Smooth muscle cell (in vitro differentiated cells): ENCODE data around the gene DUSP6. TPM values are rescaled to one million over a fixed set of nuclear protein-coding genes. Genes with fewer than 3 reads are reported as not detected.

ENCODE experiments used
- DNase-seq: peaks from one replicate; lab custom pipeline; 2025; ENCODE audit not compliant: unreplicated experiment; lab: John Stamatoyannopoulos, UW
- H2AFZ ChIP-seq: fragments of 200-600 bp; sonication (generic); 2 replicates; pipeline ENCODE4 v1.6.0; 2016; ENCODE audit warnings: antibody characterized with exemption, low read depth, mild to moderate bottlenecking
- H3F3A ChIP-seq: fragments of 200-600 bp; sonication (generic); 2 replicates; pipeline ENCODE4 v1.6.0; 2017; ENCODE audit warnings: antibody characterized with exemption, low read depth
- H3K27ac ChIP-seq: fragments of 200-600 bp; sonication (generic); 2 replicates; pipeline ENCODE4 v1.5.1; 2016; ENCODE audit warnings: low read depth, mild to moderate bottlenecking
- H3K27me3 ChIP-seq: fragments of 200-600 bp; sonication (generic); 2 replicates; pipeline ENCODE4 v1.6.1; 2016; ENCODE audit warnings: low read depth, mild to moderate bottlenecking
- H3K36me3 ChIP-seq: fragments of 200-600 bp; sonication (generic); 2 replicates; pipeline ENCODE4 v1.5.1; 2016; ENCODE audit warnings: low read depth
- H3K4me1 ChIP-seq: fragments of 200-600 bp; sonication (generic); 2 replicates; pipeline ENCODE4 v1.5.1; 2016; ENCODE audit warnings: low read depth
- H3K4me2 ChIP-seq: fragments of 200-600 bp; sonication (generic); 2 replicates; pipeline ENCODE4 v1.6.0; 2016; ENCODE audit warnings: mild to moderate bottlenecking
- H3K4me3 ChIP-seq: fragments of 200-600 bp; sonication (generic); 2 replicates; pipeline ENCODE4 v1.5.1; 2016; ENCODE audit warnings: mild to moderate bottlenecking
- H3K79me2 ChIP-seq: fragments of 200-600 bp; sonication (generic); 2 replicates; pipeline ENCODE4 v1.6.0; 2016; ENCODE audit warnings: low read depth, mild to moderate bottlenecking
- H3K9ac ChIP-seq: fragments of 200-600 bp; sonication (generic); 2 replicates; pipeline ENCODE4 v1.6.0; 2016; ENCODE audit warnings: low read depth
- H3K9me3 ChIP-seq: fragments of 200-600 bp; sonication (generic); replicated peaks from 2 replicates; pipeline ENCODE4 v1.5.1; 2016; ENCODE audit warnings: low read depth
- H4K20me1 ChIP-seq: fragments of 200-600 bp; sonication (generic); 2 replicates; pipeline ENCODE4 v1.6.0; 2016; ENCODE audit warnings: low read depth
- WGBS: methylation state at CpG from one replicate; pipeline ENCODE4 v1.1.7; 2016; ENCODE audit warnings: low lambda C conversion rate; 5-methylcytosine and 5-hydroxymethylcytosine counted together
- polyA plus RNA-seq: library from polyadenylated mRNA; unstranded; fragments of >200 nt; fragmentation: Nextera tagmentation; extraction: Ambion mirVana; gene quantifications from 2 replicates; pipeline ENCODE4 v1.2.1, GENCODE V29; 2016
- total RNA-seq: library from RNA; depleted of rRNA; stranded (reverse); fragments of >200 nt; gene quantifications from 2 replicates; pipeline ENCODE4 v1.2.3, GENCODE V29; 2014
- TF ChIP-seq, protein P1 (sequence below): fragments of 200-600 bp; sonication (generic); IDR thresholded peaks from 2 replicates; pipeline ENCODE4 v1.5.1; 2017; ENCODE audit warnings: borderline replicate concordance, mild to moderate bottlenecking, antibody characterized with exemption; ENCODE audit not compliant: insufficient read depth, poor library complexity, severe bottlenecking

DUSP6 gene
- total and polyA plus RNA-seq, 2 experiments from 2014 or later, result 147 to 192 TPM

DNA sequence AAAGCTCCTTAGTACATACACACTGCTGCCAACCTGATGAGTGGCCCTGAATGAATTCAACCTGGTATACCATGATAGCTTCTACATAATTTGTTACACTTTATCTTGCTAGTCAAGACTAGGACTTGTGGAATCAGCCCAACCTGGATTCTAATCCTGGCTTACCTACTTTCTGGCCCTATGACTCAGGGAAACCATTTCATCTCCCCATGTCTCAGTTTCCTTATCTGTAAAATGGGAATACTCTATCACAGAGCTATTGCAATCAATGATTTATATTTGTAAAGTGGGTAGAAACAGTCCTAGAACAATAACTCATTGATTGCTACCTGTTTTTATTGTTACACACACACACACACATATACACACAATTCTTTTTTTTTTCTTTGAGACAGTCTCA lies 6.5 kb upstream of the DUSP6 start:
- Histone ChIP-seq H3K4me1 (peaks cover 33% of the 10 kb centered on the region), H3K79me2 (peaks cover 38% of the 10 kb centered on the region), H3K27me3 (no peaks in the 10 kb centered on the region), H3K27ac (no peak overlapping the region), H3F3A (peaks cover 5% of the 10 kb centered on the region), H3K9me3 (no peaks in the 10 kb centered on the region), H3K4me3 (no peak overlapping the region), H3K9ac (no peak overlapping the region), H3K4me2 (no peak overlapping the region), H2AFZ (no peak overlapping the region), H3K36me3 (no peaks in the 10 kb centered on the region), H4K20me1 (peaks cover 14% of the 10 kb centered on the region)
- TF ChIP-seq, protein P1, sequence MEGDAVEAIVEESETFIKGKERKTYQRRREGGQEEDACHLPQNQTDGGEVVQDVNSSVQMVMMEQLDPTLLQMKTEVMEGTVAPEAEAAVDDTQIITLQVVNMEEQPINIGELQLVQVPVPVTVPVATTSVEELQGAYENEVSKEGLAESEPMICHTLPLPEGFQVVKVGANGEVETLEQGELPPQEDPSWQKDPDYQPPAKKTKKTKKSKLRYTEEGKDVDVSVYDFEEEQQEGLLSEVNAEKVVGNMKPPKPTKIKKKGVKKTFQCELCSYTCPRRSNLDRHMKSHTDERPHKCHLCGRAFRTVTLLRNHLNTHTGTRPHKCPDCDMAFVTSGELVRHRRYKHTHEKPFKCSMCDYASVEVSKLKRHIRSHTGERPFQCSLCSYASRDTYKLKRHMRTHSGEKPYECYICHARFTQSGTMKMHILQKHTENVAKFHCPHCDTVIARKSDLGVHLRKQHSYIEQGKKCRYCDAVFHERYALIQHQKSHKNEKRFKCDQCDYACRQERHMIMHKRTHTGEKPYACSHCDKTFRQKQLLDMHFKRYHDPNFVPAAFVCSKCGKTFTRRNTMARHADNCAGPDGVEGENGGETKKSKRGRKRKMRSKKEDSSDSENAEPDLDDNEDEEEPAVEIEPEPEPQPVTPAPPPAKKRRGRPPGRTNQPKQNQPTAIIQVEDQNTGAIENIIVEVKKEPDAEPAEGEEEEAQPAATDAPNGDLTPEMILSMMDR, result no peak
- DNase-seq, result no peak

DNA sequence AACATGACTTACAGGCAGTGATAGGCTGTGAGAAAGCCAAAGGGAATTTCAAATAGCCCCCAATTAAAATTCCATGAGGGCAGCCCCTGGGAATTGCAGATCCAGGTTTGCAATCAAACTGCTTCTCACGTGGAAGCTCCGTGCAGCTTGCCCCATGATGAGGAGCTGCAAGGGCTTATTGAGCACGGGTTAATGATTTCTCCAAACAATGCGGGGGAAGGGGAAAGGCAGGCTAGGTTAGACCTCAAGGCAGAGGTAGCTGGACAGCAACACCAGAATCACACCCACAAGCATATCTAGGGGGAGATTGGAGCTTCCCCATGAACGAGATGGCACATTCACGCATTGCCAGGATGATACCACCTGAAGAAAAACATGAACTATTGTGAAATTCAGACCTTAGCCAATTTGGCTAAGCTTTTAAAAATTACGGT lies 5.0 kb upstream of the DUSP6 start:
- H3K4me3 ChIP-seq, result no peak overlapping the region
- no peak overlapping the region for H2AFZ ChIP-seq
- H3F3A ChIP-seq, result peaks cover 16% of the 10 kb centered on the region
- no peaks in the 10 kb centered on the region for H3K27me3 ChIP-seq
- no peaks in the 10 kb centered on the region for H3K36me3 ChIP-seq
- no peaks in the 10 kb centered on the region for H3K9me3 ChIP-seq
- WGBS, result 69% methylated on average over 7 of the region's 7 CpGs
- H3K4me1 ChIP-seq, result peaks cover 39% of the 10 kb centered on the region
- H3K79me2 ChIP-seq, result peaks cover 38% of the 10 kb centered on the region
- no peak overlapping the region for H3K27ac ChIP-seq
- peaks cover 3% of the 10 kb centered on the region for H4K20me1 ChIP-seq
- peak overlapping the region; percentile 93 for H3K4me2 ChIP-seq
- no peak overlapping the region for H3K9ac ChIP-seq
- DNase-seq, result no peak
- TF ChIP-seq, protein P1, result no peak

DNA sequence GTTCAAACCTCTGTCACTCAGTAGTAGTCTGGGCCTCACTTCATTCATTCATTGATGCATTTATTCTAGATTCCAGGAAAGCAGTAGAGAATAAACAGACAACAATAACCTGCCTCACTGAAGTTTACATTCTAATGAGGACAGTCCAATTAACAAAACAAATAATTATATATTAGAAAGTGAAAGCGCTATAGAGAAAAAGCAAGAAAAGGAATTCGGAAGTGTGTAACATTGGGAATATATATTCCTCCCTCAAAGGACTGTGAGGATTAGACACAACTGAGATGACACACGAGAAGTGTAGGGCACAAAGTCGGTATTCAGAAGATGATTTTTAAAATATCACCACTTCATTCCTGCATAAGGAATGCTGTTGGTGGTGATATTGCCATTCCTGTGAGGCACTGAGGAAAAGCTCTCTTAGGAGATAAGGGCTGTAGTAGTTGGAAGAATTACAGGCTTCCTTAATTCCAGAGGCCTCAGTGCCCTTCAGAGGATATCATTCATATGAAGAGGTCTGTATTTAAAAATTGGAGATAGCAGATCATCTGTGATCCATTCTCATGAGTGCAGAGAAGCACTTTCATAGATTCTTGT lies 3.9 kb upstream of the DUSP6 start:
- Histone ChIP-seq H3K27ac (peak overlapping the region; percentile 97), H3K36me3 (no peaks in the 10 kb centered on the region), H2AFZ (no peak overlapping the region), H3K27me3 (no peaks in the 10 kb centered on the region), H3F3A (peaks cover 16% of the 10 kb centered on the region), H3K4me1 (peaks cover 39% of the 10 kb centered on the region), H4K20me1 (peaks cover 14% of the 10 kb centered on the region), H3K9ac (no peak overlapping the region), H3K79me2 (peaks cover 46% of the 10 kb centered on the region), H3K4me2 (peak overlapping the region; percentile 93), H3K4me3 (no peak overlapping the region), H3K9me3 (no peaks in the 10 kb centered on the region)
- TF ChIP-seq, protein P1, result no peak
- DNase-seq, result no peak
- WGBS, result 66% methylated on average over 4 of the region's 4 CpGs
